ENCODE measurements around the gene RPL9. TPM values are rescaled to one million over a fixed set of nuclear protein-coding genes. Genes with fewer than 3 reads are reported as not detected.

The RPL9 gene
- polyA plus RNA-seq, 1 donor (not counting 4 experiments of a cell fraction or from before 2014, with no cell fraction given), result 1,522 TPM

GRCh38 chr4:39446483-39446841, 12.3 kb downstream of the RPL9 start:
- H3K4me3 ChIP-seq (ENCODE audit: control insufficient read depth in 2 of 3, extremely low read depth in 1 of 3, insufficient read depth in 2 of 3, low read depth in 1 of 3, low read length in 3 of 3), result peak overlapping the region in 1 of 3 experiments; percentile 62
- peak overlapping the region; percentile 18 for H3K9ac ChIP-seq (ENCODE audit: control insufficient read depth, extremely low read depth, insufficient read depth, low read length)
- H3K9me3 ChIP-seq (ENCODE audit: control insufficient read depth, low read depth, low read length), result no peaks in the 10 kb centered on the region
- no peaks in the 10 kb centered on the region for H3K9me1 ChIP-seq (ENCODE audit: control insufficient read depth, extremely low read depth, insufficient read depth, low read length)
- no peak overlapping the region for H3K27ac ChIP-seq (ENCODE audit: control insufficient read depth, insufficient read depth, low read length)
- peak overlapping the region; percentile 84 for H3K4me2 ChIP-seq (ENCODE audit: control insufficient read depth, extremely low read depth, insufficient read depth, low read depth, low read length)
- DNase-seq (ENCODE audit: low read depth, low spot score) (no peak), FAIRE-seq (no peak)
- H2AFZ ChIP-seq (ENCODE audit: control insufficient read depth, low read length), result peak overlapping the region; percentile 83
- peaks cover 2% of the 10 kb centered on the region for H4K20me1 ChIP-seq (ENCODE audit: control insufficient read depth, extremely low read depth, insufficient read depth, low read length)
- H3K79me2 ChIP-seq (ENCODE audit: control insufficient read depth, insufficient read depth, low read length), result no peaks in the 10 kb centered on the region
- no peak for TF ChIP-seq EZH2 (IDR thresholded peaks at IDR 0.05; ENCODE audit: low read length)
- no peak for TF ChIP-seq CTCF (optimal IDR thresholded peaks at IDR 0.05 in 1 of 3, IDR thresholded peaks at IDR 0.05 in 1 of 3, conservative IDR thresholded peaks at IDR 0.05 in 1 of 3; ENCODE audit: extremely low read depth in 1 of 3, insufficient read depth in 2 of 3, low read length in 3 of 3)
- H3K4me1 ChIP-seq (ENCODE audit: control insufficient read depth, extremely low read depth, insufficient read depth, low read length), result peaks cover 8% of the 10 kb centered on the region
- H3K27me3 ChIP-seq (ENCODE audit: control insufficient read depth, extremely low read depth, insufficient read depth, low read length), result no peaks in the 10 kb centered on the region
- dilution Hi-C loops (cut with MboI; ENCODE audit: extremely low pct_ligation_motif_present, low sequenced_read_pairs), result no loop called here
- H3K36me3 ChIP-seq (ENCODE audit: control insufficient read depth in 2 of 2, extremely low read depth in 1 of 2, insufficient read depth in 2 of 2, low read length in 2 of 2), result peaks cover 1 to 11% of the 10 kb centered on the region in 2 experiments

GRCh38 chr4:39442998-39443397, 15.7 kb downstream of the RPL9 start:
- H3K27ac ChIP-seq (ENCODE audit: control insufficient read depth, insufficient read depth, low read length), result no peak overlapping the region
- H3K9me3 ChIP-seq (ENCODE audit: control insufficient read depth, low read depth, low read length), result no peaks in the 10 kb centered on the region
- no peak for DNase-seq (ENCODE audit: low read depth, low spot score)
- no peaks in the 10 kb centered on the region for H3K36me3 ChIP-seq (ENCODE audit: control insufficient read depth in 2 of 2, extremely low read depth in 1 of 2, insufficient read depth in 2 of 2, low read length in 2 of 2)
- H3K4me2 ChIP-seq (ENCODE audit: control insufficient read depth, extremely low read depth, insufficient read depth, low read depth, low read length), result no peak overlapping the region
- H3K9ac ChIP-seq (ENCODE audit: control insufficient read depth, extremely low read depth, insufficient read depth, low read length), result no peak overlapping the region
- H3K27me3 ChIP-seq (ENCODE audit: control insufficient read depth, extremely low read depth, insufficient read depth, low read length), result no peaks in the 10 kb centered on the region
- H2AFZ ChIP-seq (ENCODE audit: control insufficient read depth, low read length), result no peak overlapping the region
- dilution Hi-C loops (cut with MboI; ENCODE audit: extremely low pct_ligation_motif_present, low sequenced_read_pairs), result no loop called here
- no peak for FAIRE-seq
- H3K4me3 ChIP-seq (ENCODE audit: control insufficient read depth in 2 of 3, extremely low read depth in 1 of 3, insufficient read depth in 2 of 3, low read depth in 1 of 3, low read length in 3 of 3), result no peak overlapping the region
- no peaks in the 10 kb centered on the region for H3K79me2 ChIP-seq (ENCODE audit: control insufficient read depth, insufficient read depth, low read length)
- no peaks in the 10 kb centered on the region for H4K20me1 ChIP-seq (ENCODE audit: control insufficient read depth, extremely low read depth, insufficient read depth, low read length)
- H3K4me1 ChIP-seq (ENCODE audit: control insufficient read depth, extremely low read depth, insufficient read depth, low read length), result peaks cover 8% of the 10 kb centered on the region
- no peaks in the 10 kb centered on the region for H3K9me1 ChIP-seq (ENCODE audit: control insufficient read depth, extremely low read depth, insufficient read depth, low read length)
- TF ChIP-seq EZH2 (IDR thresholded peaks at IDR 0.05; ENCODE audit: low read length) (no peak), CTCF (optimal IDR thresholded peaks at IDR 0.05 in 1 of 3, IDR thresholded peaks at IDR 0.05 in 1 of 3, conservative IDR thresholded peaks at IDR 0.05 in 1 of 3; ENCODE audit: extremely low read depth in 1 of 3, insufficient read depth in 2 of 3, low read length in 3 of 3) (no peak)
